ENCODE results near the gene TMC3.
"Not testable (repeated sequence)": the region's sequence is repeated elsewhere in the genome, so short reads cannot be mapped to it uniquely, and the experiment has no call there.

Gene TMC3

GRCh38 chr15:81384891-81385720, 11.1 kb upstream of the TMC3 start:
- no peak for DNase-seq

DNA sequence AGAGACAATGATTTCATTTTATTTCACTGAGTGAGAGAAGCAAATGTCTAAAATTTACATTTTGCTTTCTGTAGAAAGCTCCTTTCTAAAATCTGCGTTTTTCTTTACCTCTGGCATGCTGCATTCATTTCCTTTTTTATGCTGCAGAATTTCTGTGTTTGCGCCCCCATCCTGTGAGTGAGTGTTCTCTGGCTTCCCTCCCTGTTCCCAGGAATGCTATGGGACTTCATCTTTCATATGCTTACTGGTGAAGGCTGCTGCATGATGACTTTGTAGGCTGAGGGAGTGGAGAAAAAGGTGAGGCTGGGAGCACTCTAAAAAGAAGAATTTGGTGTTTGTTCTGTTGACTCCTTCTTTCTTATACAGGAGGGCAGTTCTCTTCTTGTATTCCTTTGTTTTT, 7.7 kb upstream of the TMC3 start:
- DNase-seq = no peak

- DNase-seq = no peak
Measured at GRCh38 chr15:81380668-81381067, 6.7 kb upstream of the TMC3 start.

- DNase-seq = no peak
Measured at GRCh38 chr15:81380203-81380602, 6.2 kb upstream of the TMC3 start.

- no peak for DNase-seq
Measured at GRCh38 chr15:81379269-81379668, 5.3 kb upstream of the TMC3 start.

GRCh38 chr15:81378443-81378842, 4.4 kb upstream of the TMC3 start:
- no peak for DNase-seq

DNA sequence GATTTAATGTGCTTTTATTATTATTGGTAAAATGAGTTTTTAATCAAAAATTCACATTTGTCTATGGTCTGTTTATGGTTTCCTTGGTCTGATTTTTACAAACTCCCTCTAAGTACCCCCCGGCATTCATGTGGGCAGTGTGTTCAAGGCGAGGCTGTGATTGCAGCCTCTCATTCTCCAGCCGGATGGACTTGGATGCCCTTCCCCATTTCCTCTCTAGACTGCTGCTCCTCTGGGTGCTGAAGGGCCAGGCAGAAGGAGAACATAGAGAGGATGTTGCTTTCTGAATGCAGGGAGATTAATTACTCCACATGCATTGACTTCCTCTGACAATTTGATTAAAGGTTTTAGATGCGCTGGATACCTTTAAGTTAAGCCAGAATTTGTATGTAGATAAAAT, 3.9 kb upstream of the TMC3 start:
- no peak for DNase-seq

DNA sequence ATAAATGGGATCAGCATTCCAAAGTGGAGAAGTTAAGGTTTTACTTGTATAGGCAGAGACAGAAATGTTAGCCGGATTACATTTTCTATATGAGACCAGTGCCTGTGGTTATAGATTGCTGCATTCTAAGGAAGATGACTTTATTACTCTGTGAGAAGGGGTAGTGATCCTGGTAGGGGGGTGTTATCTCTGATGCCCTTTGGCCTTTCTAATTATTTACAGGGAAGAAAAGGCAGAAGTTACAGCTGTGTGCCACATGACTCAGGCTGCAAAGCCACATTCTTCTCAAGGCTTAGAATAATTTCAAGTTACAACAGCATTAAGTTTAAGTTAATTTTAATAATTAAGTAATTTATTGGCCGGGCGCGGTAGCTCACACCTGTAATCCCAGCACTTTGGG, 2.2 kb upstream of the TMC3 start:
- no peak for DNase-seq

GRCh38 chr15:81375461-81375860, 1.4 kb upstream of the TMC3 start:
- no peak for DNase-seq

- no peak for DNase-seq
Measured at GRCh38 chr15:81373176-81373575, 837 bp downstream of the TMC3 start.

GRCh38 chr15:81372575-81372974, 1.4 kb downstream of the TMC3 start:
- DNase-seq = no peak

DNA sequence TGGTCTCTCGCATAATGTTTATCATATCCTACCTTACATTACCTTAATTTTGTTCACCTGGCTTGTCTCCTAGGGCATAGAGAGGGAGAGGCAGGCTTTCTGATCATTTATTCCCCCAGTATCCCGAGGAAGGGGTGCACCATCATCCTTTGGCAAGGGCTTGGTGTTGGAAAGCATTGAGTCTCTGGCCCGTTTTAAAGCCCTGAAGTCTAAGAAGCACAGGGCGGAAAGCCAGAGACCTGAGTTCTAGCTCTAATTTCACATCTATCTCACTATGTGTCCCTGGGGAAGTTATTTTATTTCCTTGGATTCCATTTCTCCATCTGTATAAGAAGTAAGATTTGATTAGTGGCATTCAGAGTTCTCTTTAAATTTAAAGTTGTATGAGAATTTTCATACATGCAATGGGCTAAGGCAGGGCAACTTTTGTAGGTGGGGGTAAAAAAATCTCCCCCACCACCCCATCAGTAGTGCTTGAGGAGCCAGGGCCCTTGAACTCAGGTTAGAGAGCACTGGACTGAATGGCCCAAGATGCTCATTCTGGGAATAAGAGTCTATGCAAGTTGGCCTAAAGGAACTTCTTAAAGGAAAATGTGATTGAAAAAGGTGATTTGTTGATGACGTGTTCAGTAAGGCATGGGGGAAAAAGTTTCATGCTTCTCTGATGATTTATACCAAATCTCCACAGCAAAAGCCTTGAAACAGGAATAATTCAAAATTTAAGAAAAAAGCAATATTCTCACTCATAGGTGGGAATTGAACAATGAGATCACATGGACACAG, 10.1 kb downstream of the TMC3 start:
- DNase-seq = no peak

- DNase-seq = no peak
Measured at GRCh38 chr15:81363276-81363675, 10.7 kb downstream of the TMC3 start.

- no peak for DNase-seq
Measured at GRCh38 chr15:81362790-81363189, 11.2 kb downstream of the TMC3 start.

DNA sequence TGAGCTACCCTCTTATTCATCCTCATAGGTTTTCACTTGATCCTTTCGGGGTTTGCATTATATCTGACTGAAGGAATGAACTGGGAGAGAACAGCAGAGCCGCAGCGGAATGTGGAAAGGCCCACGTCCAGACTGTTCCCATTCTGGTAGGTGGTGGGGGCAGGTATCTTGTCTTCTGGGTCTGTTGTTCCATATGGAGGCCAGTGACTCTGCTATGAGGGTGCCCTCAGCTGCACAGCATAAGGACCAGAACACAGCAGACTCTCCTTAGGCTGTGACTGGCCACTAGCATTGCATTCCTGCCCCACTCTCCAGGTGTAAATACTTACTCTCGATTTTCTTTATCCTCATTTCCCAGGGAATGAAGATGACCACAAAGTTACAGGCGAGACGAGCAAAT, 12.1 kb downstream of the TMC3 start:
- DNase-seq = no peak

DNA sequence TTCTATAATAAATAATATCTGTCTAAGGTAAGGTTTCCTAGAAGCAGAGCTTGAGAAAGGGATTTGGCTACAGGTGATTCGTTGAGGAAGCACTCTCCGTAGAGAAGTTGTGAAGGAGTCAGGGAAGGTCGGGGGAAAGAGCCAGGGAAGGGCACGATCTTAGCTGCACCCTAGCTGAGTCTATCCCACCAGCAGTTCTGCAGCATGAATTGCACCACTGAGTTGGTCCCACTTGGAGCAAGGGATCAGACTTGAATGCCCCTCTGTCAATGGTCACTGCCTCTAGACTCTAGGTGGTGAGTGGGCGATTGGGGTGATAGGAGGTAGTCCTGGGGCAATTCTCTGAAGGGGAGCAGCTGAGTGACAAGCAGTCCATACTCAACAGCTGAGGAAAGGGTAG, 13.5 kb downstream of the TMC3 start:
- no peak for DNase-seq

- DNase-seq = no peak
Measured at GRCh38 chr15:81358248-81358647, 15.8 kb downstream of the TMC3 start.

GRCh38 chr15:81357180-81357686, 16.8 kb downstream of the TMC3 start:
- no peak for DNase-seq

DNA sequence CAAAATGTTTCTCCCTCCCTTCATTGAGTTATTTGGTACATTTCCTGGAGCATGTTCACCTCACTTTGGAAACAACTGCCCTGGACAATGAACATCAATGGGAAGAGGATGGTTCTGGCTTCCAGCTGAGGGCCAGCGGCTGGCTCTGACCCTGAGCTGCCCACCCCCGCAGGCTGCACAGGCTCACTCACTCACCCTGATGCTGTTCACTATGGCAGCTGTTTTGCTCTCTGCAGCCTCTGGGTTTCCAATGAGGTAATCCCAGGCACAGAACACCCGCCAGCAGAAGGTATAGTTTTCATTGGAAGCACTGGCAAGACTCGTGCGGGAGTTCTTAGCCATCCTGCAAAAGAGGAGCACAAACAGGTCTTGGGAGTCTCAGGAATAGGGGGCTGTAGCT, 17.8 kb downstream of the TMC3 start:
- DNase-seq = no peak

GRCh38 chr15:81351651-81352050, 22.4 kb downstream of the TMC3 start:
- no peak for DNase-seq

DNA sequence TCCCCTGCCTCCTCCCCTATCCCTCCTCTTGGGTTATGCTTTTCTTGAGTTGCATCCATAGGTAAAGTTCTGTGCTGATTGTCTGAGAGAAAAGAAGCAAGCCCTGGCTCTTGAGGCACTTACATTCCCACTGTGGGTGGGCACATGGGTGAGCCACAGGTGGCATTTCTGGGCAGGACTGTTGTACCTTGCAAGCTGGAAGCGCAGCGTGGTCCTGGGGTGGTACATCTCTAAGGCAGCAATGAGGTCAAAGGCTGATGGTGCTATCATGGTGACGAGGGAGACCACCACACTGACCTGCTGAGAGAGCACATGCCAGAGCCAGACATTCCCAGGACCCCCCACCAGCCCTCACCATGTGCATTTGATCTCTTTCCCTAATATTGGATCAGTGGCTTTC, 24.7 kb downstream of the TMC3 start:
- no peak for DNase-seq

GRCh38 chr15:81348691-81349090, 25.3 kb downstream of the TMC3 start:
- not testable (repeated sequence) for DNase-seq

GRCh38 chr15:81347910-81348309, 26.1 kb downstream of the TMC3 start:
- no peak for DNase-seq

GRCh38 chr15:81346611-81347010, 27.4 kb downstream of the TMC3 start:
- DNase-seq = no peak

Measured in CD4-positive, alpha-beta T cell treated with Interleukin-4 for 1 hour (primary cell).